Measurements from ENCODE around the gene PRRC2A. TPM values are rescaled to one million over a fixed set of nuclear protein-coding genes. Genes with fewer than 3 reads are reported as not detected.

The PRRC2A gene
- total and polyA plus RNA-seq, 11 donors: 75.1 to 119 (median 97.4) TPM

DNA sequence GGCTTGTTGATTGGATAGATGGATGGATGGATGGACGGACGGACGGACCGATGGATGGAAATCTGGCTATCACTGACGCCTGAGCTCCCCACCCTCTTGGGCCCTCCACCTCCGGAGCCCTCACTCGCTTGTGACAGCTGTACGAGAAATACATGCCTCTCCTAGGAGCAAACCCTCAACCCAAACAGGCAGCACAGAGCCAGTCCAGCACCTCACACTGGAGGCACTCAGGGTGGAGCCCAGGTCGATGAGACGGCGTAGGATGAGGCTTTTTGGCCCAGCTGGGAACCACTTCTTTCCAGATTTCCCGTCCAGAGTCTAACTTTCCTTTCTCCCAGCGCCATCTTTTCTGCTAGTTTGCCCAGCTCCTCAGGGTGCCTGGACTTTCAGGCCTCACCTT, 63.1 kb downstream of the PRRC2A start:
- ATAC-seq: no peak
- H3K4me3 ChIP-seq: peak overlapping the region in 1 of 12 donors; percentile 45
- H3K4me1 ChIP-seq: peaks cover 0 to 26% (median 14%) of the 10 kb centered on the region in 12 donors
- 80 to 85% (median 80%) methylated on average over 13 of the region's 13 CpGs for WGBS, 4 donors
- peaks cover 0 to 45% (median 35%) of the 10 kb centered on the region in 9 donors for H3K36me3 ChIP-seq
- no peak for DNase-seq
- intact Hi-C loops (cut with DNase I): loop anchor here (5.0 to 10.0 kb wide), 9 partner anchors 44 to 271 kb away; partner anchors contain the start of genes DDAH2 (in 3 of the 10), NELFE (in 3 of the 10), SKIC2 (in 3 of the 10) and SAPCD1 (in 2 of the 10)
- H3K9me3 ChIP-seq: no peaks in the 10 kb centered on the region
- TF ChIP-seq POLR2A (IDR thresholded peaks at IDR 0.05): no peak
- TF ChIP-seq, protein P1, sequence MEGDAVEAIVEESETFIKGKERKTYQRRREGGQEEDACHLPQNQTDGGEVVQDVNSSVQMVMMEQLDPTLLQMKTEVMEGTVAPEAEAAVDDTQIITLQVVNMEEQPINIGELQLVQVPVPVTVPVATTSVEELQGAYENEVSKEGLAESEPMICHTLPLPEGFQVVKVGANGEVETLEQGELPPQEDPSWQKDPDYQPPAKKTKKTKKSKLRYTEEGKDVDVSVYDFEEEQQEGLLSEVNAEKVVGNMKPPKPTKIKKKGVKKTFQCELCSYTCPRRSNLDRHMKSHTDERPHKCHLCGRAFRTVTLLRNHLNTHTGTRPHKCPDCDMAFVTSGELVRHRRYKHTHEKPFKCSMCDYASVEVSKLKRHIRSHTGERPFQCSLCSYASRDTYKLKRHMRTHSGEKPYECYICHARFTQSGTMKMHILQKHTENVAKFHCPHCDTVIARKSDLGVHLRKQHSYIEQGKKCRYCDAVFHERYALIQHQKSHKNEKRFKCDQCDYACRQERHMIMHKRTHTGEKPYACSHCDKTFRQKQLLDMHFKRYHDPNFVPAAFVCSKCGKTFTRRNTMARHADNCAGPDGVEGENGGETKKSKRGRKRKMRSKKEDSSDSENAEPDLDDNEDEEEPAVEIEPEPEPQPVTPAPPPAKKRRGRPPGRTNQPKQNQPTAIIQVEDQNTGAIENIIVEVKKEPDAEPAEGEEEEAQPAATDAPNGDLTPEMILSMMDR (IDR thresholded peaks at IDR 0.05): no peak
- no peaks in the 10 kb centered on the region for H3K27me3 ChIP-seq
- no peak overlapping the region for H3K27ac ChIP-seq

DNA sequence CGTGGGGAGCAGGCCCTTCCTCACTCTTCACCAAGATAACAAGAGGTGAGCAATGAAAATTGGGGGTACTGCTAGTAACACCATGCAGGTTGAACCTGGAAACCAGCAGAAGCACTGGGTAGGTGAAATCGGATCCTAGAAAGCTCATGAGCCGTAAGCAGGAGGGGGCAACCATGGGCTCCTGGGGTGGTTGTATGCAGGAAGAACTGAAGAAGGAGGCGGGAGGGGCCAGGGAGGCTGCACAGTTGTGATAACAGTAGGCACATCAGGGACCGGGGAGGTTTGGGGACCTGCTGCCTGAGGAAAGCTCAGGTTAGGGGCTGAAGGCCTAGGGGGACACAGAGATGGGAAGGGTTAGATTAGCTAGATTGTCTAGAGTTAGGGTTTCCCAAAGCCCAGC, 66.0 kb downstream of the PRRC2A start:
- H3K4me1 ChIP-seq: peaks cover 0 to 11% (median 3%) of the 10 kb centered on the region in 12 donors
- H3K4me3 ChIP-seq: no peak overlapping the region
- ATAC-seq (no peak), DNase-seq (peak in 1 of 5 donors; percentile 15)
- intact Hi-C loops (cut with DNase I): loop anchor here in 4 of 10 donors (10.0 kb wide), 3 partner anchors 78 to 268 kb away; partner anchors contain the start of genes NELFE (in 3 of the 4), SKIC2 (in 3 of the 4), NEU1 (in 1 of the 4) and SAPCD1 (in 1 of the 4)
- no peaks in the 10 kb centered on the region for H3K27me3 ChIP-seq
- no peak overlapping the region for H3K27ac ChIP-seq
- no peaks in the 10 kb centered on the region for H3K9me3 ChIP-seq
- no peak for TF ChIP-seq POLR2A (IDR thresholded peaks at IDR 0.05)
- TF ChIP-seq, protein P1 (IDR thresholded peaks at IDR 0.05): no peak
- WGBS, 4 donors: 77 to 84% (median 78%) methylated on average over 5 of the region's 5 CpGs
- H3K36me3 ChIP-seq: peaks cover 0 to 74% (median 64%) of the 10 kb centered on the region in 9 donors

DNA sequence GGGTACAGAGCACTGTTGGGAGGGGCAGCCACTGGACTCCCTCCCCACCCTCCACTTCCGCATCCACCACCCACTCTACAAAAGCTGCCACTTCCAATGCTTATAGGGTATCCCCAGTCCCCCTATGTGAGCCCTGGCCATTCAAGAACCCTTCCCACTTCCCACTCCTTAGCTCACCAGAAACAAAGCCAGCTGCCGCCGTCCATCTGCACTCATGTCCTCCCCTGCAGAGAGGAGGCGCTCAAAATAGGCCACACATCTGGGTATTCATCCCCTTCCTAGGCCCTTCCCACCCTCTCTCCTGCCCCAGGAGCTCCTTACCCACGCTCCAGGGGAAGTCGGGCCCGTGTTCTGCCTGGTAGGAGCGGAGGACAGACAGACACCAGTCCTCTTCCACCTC, 66.8 kb downstream of the PRRC2A start:
- peaks cover 0 to 82% (median 73%) of the 10 kb centered on the region in 9 donors for H3K36me3 ChIP-seq
- 86 to 87% (median 87%) methylated on average over 8 of the region's 8 CpGs for WGBS, 4 donors
- peaks cover 0 to 7% (median 0%) of the 10 kb centered on the region in 12 donors for H3K4me1 ChIP-seq
- H3K9me3 ChIP-seq: no peaks in the 10 kb centered on the region
- DNase-seq (peak in 1 of 5 donors; percentile 35), ATAC-seq (no peak)
- H3K4me3 ChIP-seq: no peak overlapping the region
- H3K27ac ChIP-seq: no peak overlapping the region
- TF ChIP-seq POLR2A (IDR thresholded peaks at IDR 0.05): no peak
- TF ChIP-seq, protein P1 (IDR thresholded peaks at IDR 0.05): no peak
- no peaks in the 10 kb centered on the region for H3K27me3 ChIP-seq
- intact Hi-C loops (cut with DNase I): loop anchor here in 4 of 10 donors (10.0 kb wide), 3 partner anchors 77 to 267 kb away; partner anchors contain the start of genes NELFE (in 3 of the 4), SKIC2 (in 3 of the 4), NEU1 (in 1 of the 4) and SAPCD1 (in 1 of the 4)

Small RNAs within 50 kb of the gene (microRNA-seq; reads per million reads assigned to microRNA genes)
- 0 to 0.62 (median 0.36) reads per million in 4 donors for gene MIR6832

Other genes with a start within 250 kb of the PRRC2A start
Only the 30 nearest of the 35 such genes appear.
- 1 to 10 TPM; 1.1 to 8.8 (median 1.5) TPM for gene MICB, start 122.6 kb upstream of the PRRC2A start, total RNA-seq
- 1 to 10 TPM in 1 of 2 donors, under 1 TPM in 1; 0.84 to 1.3 TPM for gene MICB, start 122.6 kb upstream of the PRRC2A start, polyA plus RNA-seq
- not detected for gene MCCD1, start 91.8 kb upstream of the PRRC2A start, total RNA-seq
- not detected for gene MCCD1, start 91.8 kb upstream of the PRRC2A start, polyA plus RNA-seq
- 100 to 1,000 TPM; 122 to 209 (median 164) TPM for gene DDX39B, start 78.7 kb upstream of the PRRC2A start, total RNA-seq
- 100 to 1,000 TPM; 162 to 193 TPM for gene DDX39B, start 78.7 kb upstream of the PRRC2A start, polyA plus RNA-seq
- 1 to 10 TPM; 1.1 to 3.5 (median 1.4) TPM for gene ATP6V1G2, start 74.1 kb upstream of the PRRC2A start, total RNA-seq
- 1 to 10 TPM; 1.3 to 2.2 TPM for gene ATP6V1G2, start 74.1 kb upstream of the PRRC2A start, polyA plus RNA-seq
- 10 to 100 TPM in 8 of 9 donors, 1 to 10 TPM in 1; 10.0 to 17.8 (median 12.4) TPM for gene NFKBIL1, start 73.1 kb upstream of the PRRC2A start, total RNA-seq
- gene NFKBIL1, start 73.1 kb upstream of the PRRC2A start, polyA plus RNA-seq: 10 to 100 TPM; 18.2 to 22.9 TPM
- gene LTA, start 48.4 kb upstream of the PRRC2A start, total RNA-seq: under 1 TPM in 2 of 9 donors, not detected in 7; 0.18 to 0.64 TPM
- gene LTA, start 48.4 kb upstream of the PRRC2A start, polyA plus RNA-seq: under 1 TPM in 1 of 2 donors, not detected in 1; 0.07 TPM
- 1 to 10 TPM in 3 of 9 donors, under 1 TPM in 5, not detected in 1; 0.32 to 7.6 (median 0.51) TPM for gene TNF, start 45.1 kb upstream of the PRRC2A start, total RNA-seq
- under 1 TPM; 0.15 to 0.32 TPM for gene TNF, start 45.1 kb upstream of the PRRC2A start, polyA plus RNA-seq
- 10 to 100 TPM in 1 of 9 donors, 1 to 10 TPM in 2, under 1 TPM in 2, not detected in 4; 0.30 to 15.6 (median 1.0) TPM for gene LTB, start 38.3 kb upstream of the PRRC2A start, total RNA-seq
- gene LTB, start 38.3 kb upstream of the PRRC2A start, polyA plus RNA-seq: under 1 TPM; 0.50 to 0.72 TPM
- 10 to 100 TPM in 2 of 9 donors, 1 to 10 TPM in 6, not detected in 1; 1.6 to 58.0 (median 3.7) TPM for gene LST1, start 34.4 kb upstream of the PRRC2A start, total RNA-seq
- 1 to 10 TPM; 2.3 to 5.2 TPM for gene LST1, start 34.4 kb upstream of the PRRC2A start, polyA plus RNA-seq
- gene NCR3, start 27.7 kb upstream of the PRRC2A start, total RNA-seq: 1 to 10 TPM in 1 of 9 donors, under 1 TPM in 1, not detected in 7; 1.00 to 2.5 TPM
- gene NCR3, start 27.7 kb upstream of the PRRC2A start, polyA plus RNA-seq: not detected
- 100 to 1,000 TPM in 1 of 9 donors, 10 to 100 TPM in 3, 1 to 10 TPM in 5; 5.7 to 120 (median 9.5) TPM for gene AIF1, start 5.5 kb upstream of the PRRC2A start, total RNA-seq
- gene AIF1, start 5.5 kb upstream of the PRRC2A start, polyA plus RNA-seq: 10 to 100 TPM in 1 of 2 donors, 1 to 10 TPM in 1; 6.7 to 18.4 TPM
- 100 to 1,000 TPM; 265 to 499 (median 284) TPM for gene BAG6, start 31.9 kb downstream of the PRRC2A start, total RNA-seq
- 100 to 1,000 TPM; 307 to 378 TPM for gene BAG6, start 31.9 kb downstream of the PRRC2A start, polyA plus RNA-seq
- gene APOM, start 35.2 kb downstream of the PRRC2A start, total RNA-seq: 1 to 10 TPM in 8 of 9 donors, under 1 TPM in 1; 0.54 to 4.3 (median 1.7) TPM
- 1 to 10 TPM; 2.4 to 6.6 TPM for gene APOM, start 35.2 kb downstream of the PRRC2A start, polyA plus RNA-seq
- gene C6orf47, start 40.1 kb downstream of the PRRC2A start, total RNA-seq: 10 to 100 TPM; 16.5 to 23.8 (median 20.0) TPM
- 10 to 100 TPM; 19.4 to 30.9 TPM for gene C6orf47, start 40.1 kb downstream of the PRRC2A start, polyA plus RNA-seq
- gene GPANK1, start 44.3 kb downstream of the PRRC2A start, total RNA-seq: 10 to 100 TPM; 15.9 to 29.8 (median 19.5) TPM
- 10 to 100 TPM; 19.5 to 24.5 TPM for gene GPANK1, start 44.3 kb downstream of the PRRC2A start, polyA plus RNA-seq
- gene CSNK2B, start 45.4 kb downstream of the PRRC2A start, total RNA-seq: 100 to 1,000 TPM; 111 to 323 (median 116) TPM
- 100 to 1,000 TPM; 124 to 203 TPM for gene CSNK2B, start 45.4 kb downstream of the PRRC2A start, polyA plus RNA-seq
- 10 to 100 TPM in 1 of 9 donors, 1 to 10 TPM in 8; 1.4 to 12.0 (median 4.6) TPM for gene LY6G5B, start 49.3 kb downstream of the PRRC2A start, total RNA-seq
- gene LY6G5B, start 49.3 kb downstream of the PRRC2A start, polyA plus RNA-seq: 1 to 10 TPM; 2.1 to 5.3 TPM
- 1 to 10 TPM; 1.3 to 3.1 (median 2.2) TPM for gene LY6G5C, start 60.4 kb downstream of the PRRC2A start, total RNA-seq
- gene LY6G5C, start 60.4 kb downstream of the PRRC2A start, polyA plus RNA-seq: 1 to 10 TPM; 1.4 to 3.0 TPM
- gene ABHD16A, start 82.6 kb downstream of the PRRC2A start, total RNA-seq: 10 to 100 TPM; 24.2 to 54.7 (median 27.4) TPM
- 10 to 100 TPM; 16.5 to 47.8 TPM for gene ABHD16A, start 82.6 kb downstream of the PRRC2A start, polyA plus RNA-seq
- not detected for gene LY6G6F, start 86.2 kb downstream of the PRRC2A start, total RNA-seq
- not detected for gene LY6G6F, start 86.2 kb downstream of the PRRC2A start, polyA plus RNA-seq
- gene LY6G6D, start 94.6 kb downstream of the PRRC2A start, total RNA-seq: under 1 TPM in 1 of 9 donors, not detected in 8; 0.75 TPM
- gene LY6G6D, start 94.6 kb downstream of the PRRC2A start, polyA plus RNA-seq: not detected
- under 1 TPM in 1 of 9 donors, not detected in 8; 0.27 TPM for gene LY6G6C, start 101.0 kb downstream of the PRRC2A start, total RNA-seq
- not detected for gene LY6G6C, start 101.0 kb downstream of the PRRC2A start, polyA plus RNA-seq
- under 1 TPM in 7 of 9 donors, not detected in 2; 0.19 to 1.00 (median 0.42) TPM for gene MPIG6B, start 102.7 kb downstream of the PRRC2A start, total RNA-seq
- gene MPIG6B, start 102.7 kb downstream of the PRRC2A start, polyA plus RNA-seq: under 1 TPM; 0.17 to 0.23 TPM
- gene DDAH2, start 108.6 kb downstream of the PRRC2A start, total RNA-seq: 10 to 100 TPM; 42.3 to 69.7 (median 53.2) TPM
- 10 to 100 TPM; 62.1 to 80.5 TPM for gene DDAH2, start 108.6 kb downstream of the PRRC2A start, polyA plus RNA-seq
- 100 to 1,000 TPM in 6 of 9 donors, 10 to 100 TPM in 3; 72.5 to 310 (median 124) TPM for gene CLIC1, start 115.8 kb downstream of the PRRC2A start, total RNA-seq
- 100 to 1,000 TPM in 1 of 2 donors, 10 to 100 TPM in 1; 68.0 to 392 TPM for gene CLIC1, start 115.8 kb downstream of the PRRC2A start, polyA plus RNA-seq
- gene MSH5, start 119.3 kb downstream of the PRRC2A start, total RNA-seq: 1 to 10 TPM in 7 of 9 donors, under 1 TPM in 2; 0.44 to 8.4 (median 1.9) TPM
- 1 to 10 TPM; 1.0 to 2.3 TPM for gene MSH5, start 119.3 kb downstream of the PRRC2A start, polyA plus RNA-seq
- 1 to 10 TPM in 1 of 9 donors, under 1 TPM in 2, not detected in 6; 0.73 to 1.5 (median 0.76) TPM for gene SAPCD1, start 141.9 kb downstream of the PRRC2A start, total RNA-seq
- gene SAPCD1, start 141.9 kb downstream of the PRRC2A start, polyA plus RNA-seq: under 1 TPM; 0.35 to 0.50 TPM
- 10 to 100 TPM in 7 of 9 donors, 1 to 10 TPM in 2; 8.0 to 25.8 (median 16.1) TPM for gene VWA7, start 156.6 kb downstream of the PRRC2A start, total RNA-seq
- gene VWA7, start 156.6 kb downstream of the PRRC2A start, polyA plus RNA-seq: 1 to 10 TPM; 4.0 to 6.2 TPM
- 10 to 100 TPM; 18.6 to 61.8 (median 26.1) TPM for gene VARS1, start 175.0 kb downstream of the PRRC2A start, total RNA-seq
- 10 to 100 TPM; 21.9 to 54.6 TPM for gene VARS1, start 175.0 kb downstream of the PRRC2A start, polyA plus RNA-seq
- 10 to 100 TPM; 22.9 to 37.4 (median 25.9) TPM for gene LSM2, start 186.3 kb downstream of the PRRC2A start, total RNA-seq
- 10 to 100 TPM; 27.5 to 64.7 TPM for gene LSM2, start 186.3 kb downstream of the PRRC2A start, polyA plus RNA-seq